ENCODE data around the gene MYO18A. TPM values are rescaled to one million over a fixed set of nuclear protein-coding genes. Genes with fewer than 3 reads are reported as not detected.
A peak's percentile ranks its signal among the peaks of the same experiment; 100 is the strongest.

Gene MYO18A
- total RNA-seq, 4 donors from 2014 or later: 104 to 359 (median 188) TPM

DNA sequence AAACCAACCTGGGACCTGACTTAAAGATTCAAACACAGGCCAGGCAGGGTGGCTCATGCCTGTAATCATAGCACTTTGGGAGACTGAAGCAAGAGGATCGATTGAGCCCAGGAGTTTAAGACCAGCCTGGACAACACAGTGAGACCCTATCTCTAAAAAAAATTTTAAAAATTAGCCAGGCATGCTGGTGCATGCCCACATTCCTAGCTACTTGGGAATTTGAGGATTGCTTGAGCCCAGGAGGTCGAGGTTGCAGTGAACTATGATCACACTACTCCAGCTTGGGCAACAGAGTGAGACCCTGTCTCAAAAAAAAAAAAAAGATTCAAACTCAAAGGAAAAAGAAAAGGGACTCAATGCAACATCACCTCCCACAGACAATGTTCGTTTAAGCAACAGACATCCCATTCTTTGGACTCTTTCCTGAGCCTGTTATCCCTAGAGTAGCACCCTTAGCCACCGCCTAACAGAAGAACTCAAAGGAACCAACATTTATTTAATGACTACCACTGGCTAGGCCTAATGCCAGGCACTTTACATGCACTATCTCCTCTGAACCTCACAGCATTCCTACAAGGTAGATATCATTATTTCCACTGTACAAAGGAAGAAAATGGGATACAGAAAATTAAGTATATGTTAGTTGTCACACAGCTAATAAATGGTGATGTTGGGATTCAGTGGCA, 12.7 kb downstream of the MYO18A start:
- Histone ChIP-seq H3K9me3 (no peaks in the 10 kb centered on the region), H3K4me3 (no peak overlapping the region), H3K27ac (no peak overlapping the region), H3K36me3 (peaks cover 0 to 27% (median 0%) of the 10 kb centered on the region in 3 donors), H3K27me3 (no peaks in the 10 kb centered on the region), H3K4me1 (peaks cover 0 to 6% (median 0%) of the 10 kb centered on the region in 4 donors)
- peak in 1 of 3 donors; percentile 1 for DNase-seq
- TF ChIP-seq, protein P1, sequence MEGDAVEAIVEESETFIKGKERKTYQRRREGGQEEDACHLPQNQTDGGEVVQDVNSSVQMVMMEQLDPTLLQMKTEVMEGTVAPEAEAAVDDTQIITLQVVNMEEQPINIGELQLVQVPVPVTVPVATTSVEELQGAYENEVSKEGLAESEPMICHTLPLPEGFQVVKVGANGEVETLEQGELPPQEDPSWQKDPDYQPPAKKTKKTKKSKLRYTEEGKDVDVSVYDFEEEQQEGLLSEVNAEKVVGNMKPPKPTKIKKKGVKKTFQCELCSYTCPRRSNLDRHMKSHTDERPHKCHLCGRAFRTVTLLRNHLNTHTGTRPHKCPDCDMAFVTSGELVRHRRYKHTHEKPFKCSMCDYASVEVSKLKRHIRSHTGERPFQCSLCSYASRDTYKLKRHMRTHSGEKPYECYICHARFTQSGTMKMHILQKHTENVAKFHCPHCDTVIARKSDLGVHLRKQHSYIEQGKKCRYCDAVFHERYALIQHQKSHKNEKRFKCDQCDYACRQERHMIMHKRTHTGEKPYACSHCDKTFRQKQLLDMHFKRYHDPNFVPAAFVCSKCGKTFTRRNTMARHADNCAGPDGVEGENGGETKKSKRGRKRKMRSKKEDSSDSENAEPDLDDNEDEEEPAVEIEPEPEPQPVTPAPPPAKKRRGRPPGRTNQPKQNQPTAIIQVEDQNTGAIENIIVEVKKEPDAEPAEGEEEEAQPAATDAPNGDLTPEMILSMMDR (IDR thresholded peaks at IDR 0.05): no peak
- TF ChIP-seq POLR2A (IDR thresholded peaks at IDR 0.05): no peak

DNA sequence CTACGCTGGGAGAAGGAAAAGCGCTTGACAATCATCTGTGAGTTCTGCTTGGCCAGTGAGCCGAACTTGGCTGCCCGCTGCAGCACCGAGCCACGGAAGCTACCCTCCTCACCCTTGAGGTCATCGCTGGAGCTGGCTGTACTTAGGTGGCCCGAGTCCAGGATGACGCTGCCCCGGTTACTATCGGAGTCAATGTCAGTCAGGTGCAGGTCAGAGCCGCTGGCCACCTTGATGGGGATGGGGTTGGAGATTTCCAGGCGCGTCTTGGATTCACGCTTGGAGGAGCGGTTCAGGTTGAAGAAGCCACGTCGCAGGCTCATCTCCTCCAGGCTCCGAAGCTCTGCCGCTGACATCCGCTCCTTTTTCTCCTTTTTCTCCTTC, 13.7 kb downstream of the MYO18A start:
- Histone ChIP-seq H3K9me3 (no peaks in the 10 kb centered on the region), H3K4me1 (peaks cover 0 to 14% (median 0%) of the 10 kb centered on the region in 4 donors), H3K27me3 (no peaks in the 10 kb centered on the region), H3K36me3 (peaks cover 0 to 27% (median 0%) of the 10 kb centered on the region in 3 donors), H3K27ac (no peak overlapping the region), H3K4me3 (no peak overlapping the region)
- no peak for TF ChIP-seq POLR2A (IDR thresholded peaks at IDR 0.05)
- TF ChIP-seq, protein P1 (IDR thresholded peaks at IDR 0.05): no peak
- DNase-seq: no peak

DNA sequence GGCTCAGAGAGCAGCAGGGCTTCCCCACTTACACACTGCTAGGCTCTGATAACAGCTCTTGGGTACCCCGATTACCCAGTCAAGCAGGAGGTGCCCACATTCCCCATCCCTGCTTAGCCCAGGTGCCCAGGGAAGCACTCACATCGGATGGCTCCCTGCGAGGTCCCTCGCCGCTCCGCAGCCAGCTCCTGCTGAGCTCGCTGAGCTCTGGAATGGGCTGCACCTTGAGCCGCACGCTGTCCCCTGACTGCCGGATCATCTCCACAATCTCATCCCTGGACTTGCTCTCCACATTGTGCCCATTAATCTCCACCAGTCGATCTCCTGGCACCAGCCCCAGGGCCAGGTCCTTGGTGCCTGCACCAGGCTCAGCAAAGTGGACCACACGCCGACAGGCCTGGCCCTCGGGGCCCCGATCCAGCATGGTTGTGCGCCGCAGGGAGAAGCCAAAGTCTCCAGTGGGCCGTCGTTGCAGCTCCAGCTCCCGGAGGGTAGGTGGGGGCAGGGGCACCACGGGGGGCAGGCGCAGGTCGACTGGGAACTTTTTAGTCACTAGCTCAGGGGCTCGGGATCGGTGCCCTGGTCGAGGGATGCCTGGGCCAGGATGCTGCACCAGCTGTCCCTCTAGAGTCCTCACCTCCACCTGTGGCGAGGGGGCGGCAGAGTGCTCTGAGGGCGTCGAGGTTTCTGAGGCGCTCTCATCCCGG, 14.2 kb downstream of the MYO18A start:
- no peak overlapping the region for H3K4me3 ChIP-seq

DNA sequence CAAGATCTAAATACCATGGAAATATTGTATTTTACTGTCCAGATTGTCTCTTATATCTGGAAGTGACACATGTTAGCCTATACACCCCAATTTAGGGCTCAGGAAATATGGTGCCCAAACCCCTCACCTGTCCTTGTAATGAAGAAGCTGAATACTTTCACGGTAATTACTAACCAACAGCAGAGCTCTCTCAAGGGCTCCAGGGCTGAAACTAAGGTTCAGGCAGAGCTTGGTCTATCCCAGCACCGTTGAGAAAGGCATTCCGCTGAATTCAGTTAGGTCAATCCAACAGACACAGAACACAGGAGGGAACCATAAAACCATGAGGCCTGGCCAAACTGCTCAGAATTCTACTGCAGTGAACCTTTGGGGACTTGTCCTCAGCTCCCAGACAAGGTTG, 14.9 kb downstream of the MYO18A start:
- Histone ChIP-seq H3K27ac (no peak overlapping the region), H3K36me3 (peaks cover 0 to 27% (median 0%) of the 10 kb centered on the region in 3 donors), H3K4me3 (no peak overlapping the region), H3K9me3 (no peaks in the 10 kb centered on the region), H3K27me3 (no peaks in the 10 kb centered on the region), H3K4me1 (peaks cover 0 to 20% (median 0%) of the 10 kb centered on the region in 4 donors)
- DNase-seq: no peak
- TF ChIP-seq, protein P1 (IDR thresholded peaks at IDR 0.05): no peak
- TF ChIP-seq POLR2A (IDR thresholded peaks at IDR 0.05): no peak

More for the DNA sequence above, 14.2 kb downstream of the MYO18A start:
- Histone ChIP-seq H3K27ac (no peak overlapping the region), H3K4me1 (peaks cover 0 to 14% (median 0%) of the 10 kb centered on the region in 4 donors), H3K27me3 (no peaks in the 10 kb centered on the region), H3K9me3 (no peaks in the 10 kb centered on the region), H3K36me3 (peaks cover 0 to 27% (median 0%) of the 10 kb centered on the region in 3 donors)
- TF ChIP-seq, protein P1 (IDR thresholded peaks at IDR 0.05): no peak
- no peak for TF ChIP-seq POLR2A (IDR thresholded peaks at IDR 0.05)
- DNase-seq: no peak

DNA sequence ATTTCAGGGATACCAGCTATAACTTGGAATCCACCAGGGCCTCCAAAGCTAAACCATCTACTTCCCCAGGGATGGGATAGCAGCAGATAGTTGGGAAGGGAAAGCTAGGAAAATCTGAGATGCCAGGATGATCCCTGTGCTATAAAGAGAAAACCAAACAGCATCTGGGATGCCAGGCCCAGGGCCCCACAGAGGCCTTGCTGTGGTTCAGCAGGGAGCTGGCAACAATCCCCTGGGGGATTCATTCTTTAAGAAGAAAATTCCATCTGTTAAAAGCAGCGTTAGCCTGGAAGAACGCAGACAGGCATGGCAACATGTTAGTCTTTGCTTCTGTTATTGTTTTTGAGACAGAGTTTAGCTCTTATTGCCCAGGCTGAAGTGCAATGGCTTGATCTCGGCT, 16.6 kb downstream of the MYO18A start:
- no peaks in the 10 kb centered on the region for H3K27me3 ChIP-seq
- DNase-seq: no peak
- H3K4me1 ChIP-seq: peaks cover 0 to 37% (median under 1%) of the 10 kb centered on the region in 4 donors
- H3K9me3 ChIP-seq: no peaks in the 10 kb centered on the region
- H3K4me3 ChIP-seq: no peak overlapping the region
- TF ChIP-seq, protein P1 (IDR thresholded peaks at IDR 0.05): no peak
- no peak for TF ChIP-seq POLR2A (IDR thresholded peaks at IDR 0.05)
- peak overlapping the region in 1 of 4 donors; percentile 18 for H3K27ac ChIP-seq
- peaks cover 0 to 23% (median 0%) of the 10 kb centered on the region in 3 donors for H3K36me3 ChIP-seq
